Central memory CD8-positive, alpha-beta T cell (primary cell): ENCODE data around the gene LSM2.
"Not testable (repeated sequence)": the region's sequence is repeated elsewhere in the genome, so short reads cannot be mapped to it uniquely, and the experiment has no call there.

Experiments
- ATAC-seq: fragments of 150-1000 bp; cut with Tn5 transposase; replicated peaks from 2 replicates; pipeline ENCODE4 v1.10.0; 2022; ENCODE audit warnings: mild to moderate bottlenecking, moderate FRiP score, moderate number of reproducible peaks; ENCODE audit not compliant: poor library complexity, severe bottlenecking; ENCODE audit errors: extremely low read depth
- DNase-seq, 2 donors: peaks; one replicate each; pipeline ENCODE4 v3.0.0; 2021; ENCODE audit warnings: low spot score in 2 of 2
- H3K27ac Mint-ChIP-seq: one replicate; pipeline ENCODE4 v1.8.0; 2022; ENCODE audit warnings: low read depth, mild to moderate bottlenecking, moderate library complexity, mixed read lengths
- H3K27me3 Mint-ChIP-seq: one replicate; pipeline ENCODE4 v1.8.0; 2022; ENCODE audit warnings: mixed read lengths
- H3K36me3 Mint-ChIP-seq: one replicate; pipeline ENCODE4 v1.8.0; 2022; ENCODE audit warnings: mild to moderate bottlenecking, moderate library complexity, mixed read lengths; ENCODE audit not compliant: insufficient read depth
- H3K4me1 Mint-ChIP-seq: one replicate; pipeline ENCODE4 v1.8.0; 2022; ENCODE audit warnings: mixed read lengths
- H3K4me3 Mint-ChIP-seq: one replicate; pipeline ENCODE4 v1.8.0; 2022; ENCODE audit warnings: mild to moderate bottlenecking, moderate library complexity, mixed read lengths
- H3K9me3 Mint-ChIP-seq: one replicate; pipeline ENCODE4 v1.8.0; 2022; ENCODE audit warnings: mixed read lengths

Gene LSM2

GRCh38 chr6:31806470-31807272 lies at the start of gene LSM2:
Gene LSM2 (minus strand): TSS chr6:31806966. CDS start chr6:31806757, 209 bp downstream.
- Mint-ChIP-seq H3K4me1 (peaks cover 21% of the 10 kb centered on the region), H3K27me3 (no peaks in the 10 kb centered on the region), H3K36me3 (peaks cover 16% of the 10 kb centered on the region), H3K9me3 (no peaks in the 10 kb centered on the region), H3K27ac (peak within 1 kb of the TSS; percentile 90), H3K4me3 (peak within 1 kb of the TSS; percentile 82)
- ATAC-seq (peak; percentile 96), DNase-seq (peak; percentile 92 to 95)

GRCh38 chr6:31851980-31852718 lies 45.4 kb upstream of the LSM2 start:
- H3K27me3 Mint-ChIP-seq, ATAC-seq: not testable (repeated sequence)
- H3K27ac Mint-ChIP-seq = peak overlapping the region; percentile 46

GRCh38 chr6:31851485-31851832 lies 44.7 kb upstream of the LSM2 start:
- no peak for DNase-seq
- peak overlapping the region; percentile 46 for H3K27ac Mint-ChIP-seq

More at GRCh38 chr6:31851980-31852718, 45.4 kb upstream of the LSM2 start:
- DNase-seq, H3K9me3 Mint-ChIP-seq, H3K4me3 Mint-ChIP-seq, H3K4me1 Mint-ChIP-seq: not testable (repeated sequence)
- peaks cover 10% of the 10 kb centered on the region for H3K36me3 Mint-ChIP-seq

GRCh38 chr6:31850765-31851484 lies 44.2 kb upstream of the LSM2 start:
- H3K4me3 Mint-ChIP-seq = no peak overlapping the region
- no peaks in the 10 kb centered on the region for H3K4me1 Mint-ChIP-seq
- H3K9me3 Mint-ChIP-seq = no peaks in the 10 kb centered on the region
- DNase-seq = no peak
- ATAC-seq = no peak
- H3K27ac Mint-ChIP-seq = peak overlapping the region; percentile 46
- H3K36me3 Mint-ChIP-seq = peaks cover 7% of the 10 kb centered on the region
- H3K27me3 Mint-ChIP-seq = no peaks in the 10 kb centered on the region

More at GRCh38 chr6:31851485-31851832, 44.7 kb upstream of the LSM2 start:
- Mint-ChIP-seq H3K4me1 (no peaks in the 10 kb centered on the region), H3K27me3 (no peaks in the 10 kb centered on the region), H3K4me3 (no peak overlapping the region), H3K9me3 (no peaks in the 10 kb centered on the region), H3K36me3 (peaks cover 7% of the 10 kb centered on the region)
- ATAC-seq = no peak

GRCh38 chr6:31847276-31847978 lies 40.7 kb upstream of the LSM2 start:
- no peaks in the 10 kb centered on the region for H3K4me1 Mint-ChIP-seq
- H3K4me3 Mint-ChIP-seq = no peak overlapping the region
- no peak overlapping the region for H3K27ac Mint-ChIP-seq
- no peaks in the 10 kb centered on the region for H3K9me3 Mint-ChIP-seq
- peaks cover 10% of the 10 kb centered on the region for H3K36me3 Mint-ChIP-seq
- ATAC-seq = no peak
- H3K27me3 Mint-ChIP-seq = no peaks in the 10 kb centered on the region
- no peak for DNase-seq

GRCh38 chr6:31844507-31844906 lies 37.7 kb upstream of the LSM2 start:
- Mint-ChIP-seq H3K36me3 (peaks cover 26% of the 10 kb centered on the region), H3K4me1 (no peaks in the 10 kb centered on the region), H3K27ac (no peak overlapping the region), H3K9me3 (no peaks in the 10 kb centered on the region), H3K4me3 (no peak overlapping the region), H3K27me3 (no peaks in the 10 kb centered on the region)
- DNase-seq (no peak), ATAC-seq (no peak)

GRCh38 chr6:31842053-31842452 lies 35.3 kb upstream of the LSM2 start:
- DNase-seq = no peak
- H3K36me3 Mint-ChIP-seq = peaks cover 51% of the 10 kb centered on the region
- ATAC-seq = no peak
- H3K9me3 Mint-ChIP-seq = no peaks in the 10 kb centered on the region
- H3K27ac Mint-ChIP-seq = no peak overlapping the region
- peaks cover 14% of the 10 kb centered on the region for H3K4me1 Mint-ChIP-seq
- no peaks in the 10 kb centered on the region for H3K27me3 Mint-ChIP-seq
- H3K4me3 Mint-ChIP-seq = no peak overlapping the region

- not testable (repeated sequence) for H3K4me3 Mint-ChIP-seq, H3K9me3 Mint-ChIP-seq, H3K27me3 Mint-ChIP-seq, DNase-seq, ATAC-seq, H3K27ac Mint-ChIP-seq
- Mint-ChIP-seq H3K36me3 (peaks cover 64% of the 10 kb centered on the region), H3K4me1 (peaks cover 35% of the 10 kb centered on the region)
Observed at GRCh38 chr6:31839779-31840126, 33.0 kb upstream of the LSM2 start.

- Mint-ChIP-seq H3K4me1 (peaks cover 38% of the 10 kb centered on the region), H3K4me3 (peak overlapping the region; percentile 29), H3K36me3 (peaks cover 70% of the 10 kb centered on the region), H3K27me3 (no peaks in the 10 kb centered on the region), H3K27ac (peak overlapping the region; percentile 99), H3K9me3 (no peaks in the 10 kb centered on the region)
- DNase-seq (no peak), ATAC-seq (no peak)
Observed at GRCh38 chr6:31838968-31839367, 32.2 kb upstream of the LSM2 start.

GRCh38 chr6:31838114-31838553 lies 31.4 kb upstream of the LSM2 start:
- Mint-ChIP-seq H3K27ac (peak overlapping the region; percentile 99), H3K36me3 (peaks cover 70% of the 10 kb centered on the region), H3K4me3 (peak overlapping the region; percentile 91), H3K4me1 (peaks cover 38% of the 10 kb centered on the region)
- H3K27me3 Mint-ChIP-seq, ATAC-seq, H3K9me3 Mint-ChIP-seq, DNase-seq: not testable (repeated sequence)

- ATAC-seq (no peak), DNase-seq (no peak)
- Mint-ChIP-seq H3K4me1 (peaks cover 38% of the 10 kb centered on the region), H3K4me3 (peak overlapping the region; percentile 91), H3K27ac (peak overlapping the region; percentile 99), H3K9me3 (no peaks in the 10 kb centered on the region), H3K27me3 (no peaks in the 10 kb centered on the region), H3K36me3 (peaks cover 68% of the 10 kb centered on the region)
Observed at GRCh38 chr6:31837369-31838113, 30.8 kb upstream of the LSM2 start.
